ENCODE measurements around the gene UTS2B.

Gene UTS2B

DNA sequence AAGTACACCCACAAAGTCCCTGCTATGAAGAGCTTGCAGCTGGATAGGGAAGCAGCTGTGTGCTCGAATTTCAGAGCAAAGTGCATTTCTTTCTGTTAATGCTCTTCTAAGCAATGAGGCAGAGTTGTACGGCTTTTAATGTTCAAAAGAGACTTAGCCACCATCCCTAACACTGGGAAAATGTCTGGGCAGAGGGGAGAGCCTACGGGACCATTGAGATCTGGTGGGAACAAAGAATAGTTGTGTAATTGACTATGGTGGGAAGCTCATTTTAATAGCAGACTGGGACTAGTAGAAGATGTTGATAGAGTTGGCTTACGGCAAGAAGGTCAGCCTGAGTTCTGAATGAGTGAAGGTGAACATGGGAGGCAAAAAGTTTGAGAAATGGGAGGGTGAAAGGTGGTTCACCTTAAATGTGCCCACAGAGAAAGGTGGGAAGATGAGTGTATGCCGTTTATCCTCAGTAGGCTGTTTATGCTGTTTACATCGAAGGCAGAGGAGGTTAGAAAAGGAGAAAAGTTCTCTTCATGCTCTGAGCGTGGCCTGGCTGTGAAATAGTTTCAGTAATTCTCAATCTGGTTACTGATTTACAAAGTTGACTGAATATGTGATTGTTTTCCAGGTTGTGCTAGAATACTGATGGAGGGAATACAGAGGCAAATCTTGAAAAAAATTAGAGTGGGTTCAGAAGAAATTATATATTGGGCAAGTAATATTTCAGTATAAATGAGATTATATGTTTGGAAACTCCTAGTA is 22.9 kb upstream of the UTS2B start:
- TF ChIP-seq, protein P1, sequence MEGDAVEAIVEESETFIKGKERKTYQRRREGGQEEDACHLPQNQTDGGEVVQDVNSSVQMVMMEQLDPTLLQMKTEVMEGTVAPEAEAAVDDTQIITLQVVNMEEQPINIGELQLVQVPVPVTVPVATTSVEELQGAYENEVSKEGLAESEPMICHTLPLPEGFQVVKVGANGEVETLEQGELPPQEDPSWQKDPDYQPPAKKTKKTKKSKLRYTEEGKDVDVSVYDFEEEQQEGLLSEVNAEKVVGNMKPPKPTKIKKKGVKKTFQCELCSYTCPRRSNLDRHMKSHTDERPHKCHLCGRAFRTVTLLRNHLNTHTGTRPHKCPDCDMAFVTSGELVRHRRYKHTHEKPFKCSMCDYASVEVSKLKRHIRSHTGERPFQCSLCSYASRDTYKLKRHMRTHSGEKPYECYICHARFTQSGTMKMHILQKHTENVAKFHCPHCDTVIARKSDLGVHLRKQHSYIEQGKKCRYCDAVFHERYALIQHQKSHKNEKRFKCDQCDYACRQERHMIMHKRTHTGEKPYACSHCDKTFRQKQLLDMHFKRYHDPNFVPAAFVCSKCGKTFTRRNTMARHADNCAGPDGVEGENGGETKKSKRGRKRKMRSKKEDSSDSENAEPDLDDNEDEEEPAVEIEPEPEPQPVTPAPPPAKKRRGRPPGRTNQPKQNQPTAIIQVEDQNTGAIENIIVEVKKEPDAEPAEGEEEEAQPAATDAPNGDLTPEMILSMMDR (IDR thresholded peaks at IDR 0.05; ENCODE audit: low read depth, low read length, missing control alignments) = no peak
- H3K4me3 ChIP-seq (replicated peaks; ENCODE audit: low read depth, low read length) = no peak overlapping the region
- no peak for DNase-seq (ENCODE audit: extremely low read depth, low read depth)

DNA sequence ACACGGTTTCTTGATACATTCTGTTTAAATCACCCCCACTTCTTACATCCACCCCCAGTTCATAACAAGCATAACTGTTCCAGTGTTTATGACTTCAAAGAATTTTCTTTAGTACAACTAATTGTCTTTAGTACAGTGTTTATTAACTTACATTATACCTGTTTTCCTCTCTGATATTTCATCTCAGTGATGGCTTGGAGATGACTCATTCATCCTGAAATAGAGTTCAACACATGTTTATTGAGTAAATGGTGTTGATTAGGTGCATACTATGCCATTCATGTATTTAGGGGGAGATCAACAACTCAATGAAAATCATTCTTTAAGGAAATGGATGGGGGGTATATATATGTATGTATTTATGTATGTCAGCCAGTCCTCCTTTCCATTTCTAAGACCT is 21.7 kb upstream of the UTS2B start:
- H3K4me3 ChIP-seq (replicated peaks; ENCODE audit: low read depth, low read length) = no peak overlapping the region
- DNase-seq (ENCODE audit: extremely low read depth, low read depth) = no peak
- TF ChIP-seq, protein P1 (IDR thresholded peaks at IDR 0.05; ENCODE audit: low read depth, low read length, missing control alignments) = no peak

DNA sequence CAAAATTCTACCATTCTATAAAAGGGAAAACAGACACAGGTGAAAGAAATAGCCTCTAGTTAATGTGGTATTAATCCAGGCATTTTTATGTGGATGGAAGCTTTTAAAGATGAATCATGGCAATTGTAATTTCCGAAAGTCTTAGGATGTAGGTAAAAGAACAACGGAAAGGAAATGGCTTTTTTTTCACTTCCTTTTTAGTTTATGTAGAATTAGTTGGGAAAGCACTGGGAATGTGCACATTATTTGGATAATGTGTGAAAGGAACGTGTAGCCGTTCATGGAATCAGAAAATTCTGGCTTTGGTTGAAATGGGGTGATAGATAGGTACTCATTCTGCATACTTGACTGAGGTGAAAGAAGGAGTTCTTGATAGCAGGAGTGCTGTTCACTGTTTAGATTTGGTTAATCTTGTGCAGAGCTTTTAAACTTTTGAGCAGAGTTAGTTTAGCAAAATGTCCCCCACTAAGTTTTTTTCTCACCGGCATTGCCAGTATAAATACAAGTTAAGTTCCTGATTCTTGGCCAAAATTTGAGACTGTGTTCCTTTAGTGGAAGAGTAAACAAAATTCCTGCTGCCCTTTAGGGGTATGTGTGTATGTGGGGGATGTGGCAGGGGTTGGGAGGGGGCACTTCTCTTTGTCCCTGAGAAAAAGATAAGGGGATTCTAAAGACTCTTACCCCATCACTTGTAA is 20.2 kb upstream of the UTS2B start:
- H3K4me3 ChIP-seq (replicated peaks; ENCODE audit: low read depth, low read length) = no peak overlapping the region; the same call in 1 of the 2 replicates
- no peak for DNase-seq (ENCODE audit: extremely low read depth, low read depth)
- TF ChIP-seq, protein P1 (IDR thresholded peaks at IDR 0.05; ENCODE audit: low read depth, low read length, missing control alignments) = no peak

GRCh38 chr3:191348098-191348497 is 17.8 kb upstream of the UTS2B start:
- no peak overlapping the region for H3K4me3 ChIP-seq (replicated peaks; ENCODE audit: low read depth, low read length)
- TF ChIP-seq, protein P1 (IDR thresholded peaks at IDR 0.05; ENCODE audit: low read depth, low read length, missing control alignments) = no peak
- DNase-seq (ENCODE audit: extremely low read depth, low read depth) = no peak

DNA sequence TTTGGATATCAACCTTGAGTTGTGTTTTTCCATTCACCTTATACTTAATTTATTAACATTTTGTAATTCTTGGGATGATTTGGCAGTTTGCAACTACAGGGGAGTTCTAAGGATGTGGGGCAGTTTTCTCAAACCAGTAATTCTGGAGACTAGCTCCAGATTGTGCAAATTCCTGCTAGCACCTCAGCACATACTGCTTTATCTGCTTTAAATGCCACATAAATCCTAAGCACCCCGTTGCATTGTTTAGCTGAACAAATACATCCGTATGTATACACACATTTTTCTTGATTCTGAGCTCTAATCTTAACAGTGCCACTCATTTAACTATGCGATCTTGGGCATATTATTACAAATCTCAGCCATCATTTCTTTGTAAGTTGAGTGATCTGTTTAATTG is 16.9 kb upstream of the UTS2B start:
- TF ChIP-seq, protein P1 (IDR thresholded peaks at IDR 0.05; ENCODE audit: low read depth, low read length, missing control alignments) = no peak
- no peak overlapping the region for H3K4me3 ChIP-seq (replicated peaks; ENCODE audit: low read depth, low read length)
- no peak for DNase-seq (ENCODE audit: extremely low read depth, low read depth)

DNA sequence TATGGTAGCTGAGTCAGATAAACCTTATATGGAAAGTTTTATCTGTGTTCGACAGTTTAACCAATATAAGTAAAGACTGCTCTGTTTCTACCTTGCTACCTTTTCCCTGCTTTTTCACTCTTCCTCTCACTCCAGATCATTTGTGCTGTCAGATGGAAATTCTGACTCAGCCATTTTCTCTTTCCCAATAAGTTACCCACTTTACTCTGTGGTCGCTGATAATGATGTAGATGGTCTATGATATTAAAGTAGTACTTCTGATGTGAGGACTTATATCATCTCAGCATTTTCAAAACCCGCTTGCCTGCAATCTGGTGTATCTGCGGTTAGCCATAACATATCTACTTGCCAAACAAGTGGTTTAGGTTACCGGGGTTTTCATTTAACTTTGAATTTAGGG is 15.0 kb upstream of the UTS2B start:
- DNase-seq (ENCODE audit: extremely low read depth, low read depth) = no peak
- TF ChIP-seq, protein P1 (IDR thresholded peaks at IDR 0.05; ENCODE audit: low read depth, low read length, missing control alignments) = no peak

More for the DNA sequence above, 15.0 kb upstream of the UTS2B start:
- no peak overlapping the region for H3K4me3 ChIP-seq (replicated peaks; ENCODE audit: low read depth, low read length)
